SH-SY5Y (cell line): ENCODE data around the gene U2AF1L4.

Experiments
- GATA2 ChIP-seq: IDR thresholded peaks from 2 replicates; pipeline ENCODE4 v1.6.1; 2011; ENCODE audit warnings: mild to moderate bottlenecking, low read depth, low read length
- GATA3 ChIP-seq: IDR thresholded peaks from 2 replicates; pipeline ENCODE4 v1.6.1; 2011; ENCODE audit warnings: low read depth, mild to moderate bottlenecking, low read length, moderate library complexity

DNA sequence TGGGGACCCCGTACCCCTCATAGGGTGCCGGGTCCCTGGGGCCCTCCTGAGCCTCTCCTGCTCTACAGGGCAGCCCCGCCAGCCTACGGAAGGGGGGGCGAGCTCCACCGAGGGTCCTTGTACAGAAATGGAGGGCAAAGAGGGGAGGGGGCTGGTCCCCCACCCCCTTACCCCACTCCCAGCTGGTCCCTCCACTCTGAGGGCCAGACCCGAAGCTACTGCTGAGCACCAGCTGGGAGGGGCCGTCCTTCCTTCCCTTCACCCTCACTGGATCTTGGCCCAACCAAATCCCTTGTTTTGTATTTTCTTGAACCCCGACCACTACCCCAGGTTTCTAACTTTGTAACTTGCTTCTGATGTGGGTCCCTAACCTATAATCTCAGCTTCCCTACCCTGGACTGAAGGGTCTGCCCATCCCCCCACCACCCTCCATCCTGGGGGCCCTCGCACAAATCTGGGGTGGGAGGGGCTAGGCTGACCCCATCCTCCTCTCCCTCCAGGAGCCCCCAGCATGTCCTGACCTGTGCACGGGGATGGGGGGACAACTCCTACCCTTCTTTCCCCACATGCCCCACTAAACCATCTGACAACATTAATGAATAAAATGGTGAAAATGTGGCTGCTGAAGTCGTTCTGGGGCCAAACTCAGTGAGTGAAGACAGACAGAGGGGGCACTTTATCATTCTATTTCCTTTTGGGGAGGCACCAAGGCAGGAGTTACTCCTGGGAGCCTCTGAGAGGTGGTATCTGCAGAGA, 43.2 kb upstream of the U2AF1L4 start:
- no peak for TF ChIP-seq GATA2
- TF ChIP-seq GATA3 = no peak
